Right lobe of liver (tissue), 6 donors: ENCODE data around the gene YWHAB. TPM values are rescaled to one million over a fixed set of nuclear protein-coding genes. Genes with fewer than 3 reads are reported as not detected.

Source experiments
- ATAC-seq, 4 donors: fragments of 200-7000 bp; cut with Tn5 transposase; one replicate each; pipeline ENCODE4 v1.9.1; 2020; ENCODE audit warnings: mild to moderate bottlenecking in 4 of 4, moderate library complexity in 4 of 4
- DNase-seq, 3 donors: peaks; one replicate each; pipeline ENCODE4 v3.0.0-alpha.2; 2020
- H3K27ac ChIP-seq, 3 donors: fragments of 200-600 bp; one replicate each; pipeline ENCODE4 v1.8.0; 2022
- H3K27me3 ChIP-seq, 2 donors: fragments of 200-600 bp; one replicate each; pipeline ENCODE4 v1.8.0; 2022
- H3K36me3 ChIP-seq, 4 donors: fragments of 200-600 bp; sonication (generic) in 1 of 4; one replicate each; pipeline versions ENCODE4 v1.5.1 to v1.8.0; 2017 to 2022; ENCODE audit warnings: control low read depth in 1 of 4
- H3K4me1 ChIP-seq, 4 donors: fragments of 200-600 bp; sonication (generic) in 1 of 4; one replicate each; pipeline versions ENCODE4 v1.5.1 to v1.8.0; 2017 to 2022; ENCODE audit warnings: control low read depth in 1 of 4
- H3K4me3 ChIP-seq, 3 donors: fragments of 200-600 bp; one replicate each; pipeline ENCODE4 v1.8.0; 2022
- H3K9me3 ChIP-seq, 4 donors: fragments of 200-600 bp; sonication (generic) in 1 of 4; one replicate each; pipeline versions ENCODE4 v1.5.1 to v1.8.0; 2017 to 2022; ENCODE audit warnings: control low read depth in 1 of 4
- CTCF ChIP-seq, 4 donors: fragments of 200-600 bp in 3 of 4; fragments of 450-650 bp in 1 of 4; IDR thresholded peaks; one replicate each; pipeline versions ENCODE4 v1.5.1 to v1.8.0; 2016 to 2022; ENCODE audit warnings: antibody characterized with exemption in 4 of 4, mild to moderate bottlenecking in 2 of 4
- POLR2A ChIP-seq: fragments of 450-650 bp; IDR thresholded peaks from one replicate; pipeline ENCODE4 v1.6.1; 2017; ENCODE audit warnings: antibody characterized with exemption, mild to moderate bottlenecking
- WGBS: methylation state at CpG from one replicate; pipeline ENCODE4 v1.1.6; 2018; ENCODE audit warnings: low coverage, low lambda C conversion rate; ENCODE audit not compliant: insufficient coverage; ENCODE audit errors: missing lambda C conversion rate; 5-methylcytosine and 5-hydroxymethylcytosine counted together
- intact Hi-C, 2 donors: fragments of 100-400 bp; cut with DNase I; formaldehyde crosslinking; loops; one replicate each; pipeline versions ENCODE4 v1.11.2 to v1.14.1; 2022
- total RNA-seq, 6 experiments: library from RNA; depleted of rRNA in 2 of 6; stranded (reverse); fragments of >200 nt in 2 of 6; fragmentation: NEBNext Ultra II Directional in 3 of 6; extraction: Animal tissue kit (Norgen Biotek cat#: 25700) in 3 of 6; gene quantifications; one replicate each; pipeline versions ENCODE4 v1.1.0 to v1.2.4, GENCODE V29; 2016 to 2023
- donor health status: DM: no; HTN: yes; CAD: no.
- donor health status: DM: no; HTN: no; CAD: no.
- donor health status: DM: no; HTN: no; CAD: no.
- donor health status: DM: no; HTN: yes; CAD: no.
- donor health status: DM: no; HTN: yes; CAD: no.

Gene YWHAB
- total RNA-seq, 6 experiments from 2014 or later, result 48.7 to 71.1 (median 54.5) TPM

- Histone ChIP-seq H3K9me3 (no peaks in the 10 kb centered on the region), H3K27ac (no peak overlapping the region), H3K36me3 (peaks cover 0 to 13% (median 2%) of the 10 kb centered on the region in 4 donors), H3K4me1 (no peaks in the 10 kb centered on the region), H3K27me3 (no peaks in the 10 kb centered on the region), H3K4me3 (no peak overlapping the region)
- ATAC-seq, result no peak
- intact Hi-C loops, result no loop called here
- no peak for DNase-seq
- 100% methylated on average over 1 of the region's 10 CpGs for WGBS
- TF ChIP-seq POLR2A, result no peak
- no peak for TF ChIP-seq CTCF (IDR thresholded peaks at IDR 0.05)
Observed at GRCh38 chr20:44936510-44936909, 51.0 kb downstream of the YWHAB start.

- TF ChIP-seq POLR2A (no peak), CTCF (IDR thresholded peaks at IDR 0.05) (no peak)
- H3K36me3 ChIP-seq, result peaks cover 0 to 35% (median 5%) of the 10 kb centered on the region in 4 donors
- intact Hi-C loops, result no loop called here
- H3K27me3 ChIP-seq, result no peaks in the 10 kb centered on the region
- H3K9me3 ChIP-seq, result no peaks in the 10 kb centered on the region
- DNase-seq (no peak), ATAC-seq (no peak)
- 85% methylated on average over 4 of the region's 9 CpGs for WGBS
- no peaks in the 10 kb centered on the region for H3K4me1 ChIP-seq
- H3K27ac ChIP-seq, result no peak overlapping the region
- no peak overlapping the region for H3K4me3 ChIP-seq
Observed at GRCh38 chr20:44938637-44939036, 53.1 kb downstream of the YWHAB start.

GRCh38 chr20:44941120-44941691 is 55.7 kb downstream of the YWHAB start:
- no peak for DNase-seq
- no peaks in the 10 kb centered on the region for H3K9me3 ChIP-seq
- H3K4me3 ChIP-seq, result no peak overlapping the region
- H3K4me1 ChIP-seq, result peaks cover 0 to 4% (median 0%) of the 10 kb centered on the region in 4 donors
- WGBS, result 88% methylated on average over 2 of the region's 7 CpGs
- no peak overlapping the region for H3K27ac ChIP-seq
- peaks cover 0 to 45% (median 7%) of the 10 kb centered on the region in 4 donors for H3K36me3 ChIP-seq
- TF ChIP-seq CTCF (IDR thresholded peaks at IDR 0.05), result no peak
- no peak for TF ChIP-seq POLR2A
- no peak for ATAC-seq
- intact Hi-C loops, result no loop called here
- no peaks in the 10 kb centered on the region for H3K27me3 ChIP-seq

GRCh38 chr20:44942264-44942973 is 56.9 kb downstream of the YWHAB start:
- TF ChIP-seq POLR2A, result no peak
- no peak for TF ChIP-seq CTCF (IDR thresholded peaks at IDR 0.05)
- Histone ChIP-seq H3K9me3 (no peaks in the 10 kb centered on the region), H3K27ac (no peak overlapping the region), H3K36me3 (peaks cover 0 to 37% (median 9%) of the 10 kb centered on the region in 4 donors), H3K4me1 (peaks cover 0 to 15% (median 5%) of the 10 kb centered on the region in 4 donors), H3K27me3 (no peaks in the 10 kb centered on the region), H3K4me3 (no peak overlapping the region)
- intact Hi-C loops, result no loop called here
- DNase-seq, result no peak
- no peak for ATAC-seq
- 93% methylated on average over 2 of the region's 4 CpGs for WGBS
